Stimulated activated CD8-positive, alpha-beta memory T cell treated with anti-CD3 and anti-CD28 coated beads, Interleukin-12 subunit alpha, Interleukin-12 subunit beta, amount 100 ng/mL, for 1 hour (primary cell): ENCODE results near the gene C1QTNF4.

Source experiments
- DNase-seq: peaks from one replicate; pipeline ENCODE4 v3.0.0-alpha.2; 2020; ENCODE audit warnings: low read depth

C1QTNF4 gene

GRCh38 chr11:47592970-47593369 lies 1.2 kb downstream of the C1QTNF4 start:
- no peak for DNase-seq

- DNase-seq: no peak
Measured at GRCh38 chr11:47592251-47592650, 2.0 kb downstream of the C1QTNF4 start.

GRCh38 chr11:47591764-47592163 lies 2.4 kb downstream of the C1QTNF4 start:
- DNase-seq: no peak

- no peak for DNase-seq
Measured at GRCh38 chr11:47589977-47590861, 4.0 kb downstream of the C1QTNF4 start.

GRCh38 chr11:47589584-47589976 lies 4.6 kb downstream of the C1QTNF4 start:
- DNase-seq: no peak

- DNase-seq: no peak
Measured at GRCh38 chr11:47589118-47589517, 5.1 kb downstream of the C1QTNF4 start.

GRCh38 chr11:47587723-47588326 lies 6.4 kb downstream of the C1QTNF4 start:
- DNase-seq: no peak

GRCh38 chr11:47587039-47587716 lies 7.0 kb downstream of the C1QTNF4 start:
- DNase-seq: no peak

GRCh38 chr11:47586098-47586855 lies 7.9 kb downstream of the C1QTNF4 start, which contains the start of gene FAM180B:
FAM180B (plus strand) TSS chr11:47586678; CDS start chr11:47586769, 91 bp downstream.
- DNase-seq: no peak

GRCh38 chr11:47583844-47584243 lies 10.4 kb downstream of the C1QTNF4 start:
- DNase-seq: no peak

GRCh38 chr11:47578524-47579494 lies 15.4 kb downstream of the C1QTNF4 start, which contains the start of the genes KBTBD4 and NDUFS3:
KBTBD4 (minus strand) TSS chr11:47578970; CDS start chr11:47578951, 19 bp downstream.
NDUFS3 (plus strand) TSS chr11:47579074; CDS start chr11:47579092, 18 bp downstream.
- peak; percentile 86 for DNase-seq

GRCh38 chr11:47577460-47578041 lies 16.7 kb downstream of the C1QTNF4 start:
- DNase-seq: no peak

GRCh38 chr11:47573321-47573720 lies 20.9 kb downstream of the C1QTNF4 start:
- no peak for DNase-seq

GRCh38 chr11:47572715-47573255 lies 21.4 kb downstream of the C1QTNF4 start:
- DNase-seq: no peak

- DNase-seq: no peak
Measured at GRCh38 chr11:47571895-47572294, 22.3 kb downstream of the C1QTNF4 start.

- DNase-seq: no peak
Measured at GRCh38 chr11:47571357-47571729, 22.9 kb downstream of the C1QTNF4 start.

GRCh38 chr11:47570651-47571356 lies 23.4 kb downstream of the C1QTNF4 start:
- no peak for DNase-seq

- DNase-seq: no peak
Measured at GRCh38 chr11:47569646-47570045, 24.6 kb downstream of the C1QTNF4 start.

- no peak for DNase-seq
Measured at GRCh38 chr11:47566149-47566698, 28.0 kb downstream of the C1QTNF4 start.
